PC-9 (cell line): ENCODE data around the gene NTNG2. TPM values are rescaled to one million over a fixed set of nuclear protein-coding genes. Genes with fewer than 3 reads are reported as not detected.
"Not testable (repeated sequence)": the region's sequence is repeated elsewhere in the genome, so short reads cannot be mapped to it uniquely, and the experiment has no call there.

Source experiments
- BruUV-seq: library from RNA; stranded (reverse); fragments of 400-500 nt; replicated peaks from 2 replicates; lab custom pipeline; 2021; lab: Mats Ljungman, UMichigan
- CTCF ChIA-PET: fragments of 300-600 bp; sonication (Branson Sonifier 250); formaldehyde crosslinking; loops from one replicate; lab custom pipeline; 2022; ENCODE audit warnings: antibody characterized with exemption; lab: Charles Lee
- POLR2A ChIA-PET: fragments of 300-600 bp; sonication (Branson Sonifier 250); formaldehyde crosslinking; loops from one replicate; lab custom pipeline; 2022; ENCODE audit warnings: antibody characterized with exemption; ENCODE audit not compliant: unreplicated experiment; lab: Charles Lee
- DNase-seq, 2 experiments: peaks; one replicate each; pipeline versions ENCODE4 v3.0.0 to v3.0.0-alpha.2; 2015 to 2022; ENCODE audit warnings: mixed read lengths in 1 of 2
- H2AFZ ChIP-seq: fragments of 200-600 bp; sonication (generic); 2 replicates; pipeline ENCODE4 v1.8.1; 2017; ENCODE audit warnings: antibody characterized with exemption
- H3F3A ChIP-seq: fragments of 200-600 bp; sonication (generic); 2 replicates; pipeline ENCODE4 v1.8.1; 2017; ENCODE audit warnings: antibody characterized with exemption, mild to moderate bottlenecking, low read depth; ENCODE audit not compliant: insufficient read depth
- H3K27ac ChIP-seq: fragments of 200-600 bp; sonication (generic); 2 replicates; pipeline ENCODE4 v1.6.1; 2016; ENCODE audit warnings: mixed run types
- H3K27me3 ChIP-seq: fragments of 200-600 bp; sonication (generic); 2 replicates; pipeline ENCODE4 v1.6.1; 2016; ENCODE audit warnings: low read depth, mixed run types; ENCODE audit not compliant: insufficient read depth
- H3K36me3 ChIP-seq: fragments of 200-600 bp; sonication (generic); 2 replicates; pipeline ENCODE4 v1.6.1; 2016; ENCODE audit warnings: low read depth, mixed run types
- H3K4me1 ChIP-seq: fragments of 200-600 bp; sonication (generic); replicated peaks from 2 replicates; pipeline ENCODE4 v1.6.1; 2016; ENCODE audit warnings: mixed run types; ENCODE audit not compliant: insufficient read depth
- H3K4me2 ChIP-seq: fragments of 200-600 bp; sonication (generic); 2 replicates; pipeline ENCODE4 v1.6.1; 2017; ENCODE audit warnings: mixed run types
- H3K4me3 ChIP-seq: fragments of 200-600 bp; sonication (generic); 2 replicates; pipeline ENCODE4 v1.6.1; 2016; ENCODE audit warnings: mixed run types
- H3K79me2 ChIP-seq: fragments of 200-600 bp; sonication (generic); 2 replicates; pipeline ENCODE4 v1.6.1; 2017; ENCODE audit warnings: low read depth, mixed run types
- H3K9me2 ChIP-seq: fragments of 200-600 bp; sonication (generic); 2 replicates; pipeline ENCODE4 v1.8.1; 2017; ENCODE audit warnings: mild to moderate bottlenecking; ENCODE audit not compliant: insufficient read depth
- H3K9me3 ChIP-seq: fragments of 200-600 bp; sonication (generic); 2 replicates; pipeline ENCODE4 v1.8.1; 2016; ENCODE audit warnings: low read depth; ENCODE audit not compliant: insufficient read depth
- H4K20me1 ChIP-seq: fragments of 200-600 bp; sonication (generic); 2 replicates; pipeline ENCODE4 v1.8.1; 2017; ENCODE audit not compliant: insufficient read depth
- EZH2 ChIP-seq: fragments of 200-600 bp; sonication (generic); IDR thresholded peaks from 2 replicates; pipeline ENCODE4 v1.8.0; 2017; ENCODE audit warnings: antibody characterized with exemption, low read depth
- intact Hi-C: fragments of 100-400 bp; cut with micrococcal nuclease; formaldehyde crosslinking; loops from one replicate; pipeline ENCODE4 v1.10.0; 2022; ENCODE audit not compliant: unreplicated experiment
- total RNA-seq: library from RNA; stranded (reverse); gene quantifications from 2 replicates; pipeline ENCODE4 v1.2.3, GENCODE V29; 2021
- TF ChIP-seq, protein P1 (sequence below): fragments of 200-600 bp; sonication (generic); conservative IDR thresholded peaks from 2 replicates; pipeline ENCODE4 v1.6.1; 2017; ENCODE audit warnings: mixed run types, antibody characterized with exemption, mild to moderate bottlenecking, moderate library complexity

Gene NTNG2
- total RNA-seq, 1 experiment from 2014 or later: not detected

DNA sequence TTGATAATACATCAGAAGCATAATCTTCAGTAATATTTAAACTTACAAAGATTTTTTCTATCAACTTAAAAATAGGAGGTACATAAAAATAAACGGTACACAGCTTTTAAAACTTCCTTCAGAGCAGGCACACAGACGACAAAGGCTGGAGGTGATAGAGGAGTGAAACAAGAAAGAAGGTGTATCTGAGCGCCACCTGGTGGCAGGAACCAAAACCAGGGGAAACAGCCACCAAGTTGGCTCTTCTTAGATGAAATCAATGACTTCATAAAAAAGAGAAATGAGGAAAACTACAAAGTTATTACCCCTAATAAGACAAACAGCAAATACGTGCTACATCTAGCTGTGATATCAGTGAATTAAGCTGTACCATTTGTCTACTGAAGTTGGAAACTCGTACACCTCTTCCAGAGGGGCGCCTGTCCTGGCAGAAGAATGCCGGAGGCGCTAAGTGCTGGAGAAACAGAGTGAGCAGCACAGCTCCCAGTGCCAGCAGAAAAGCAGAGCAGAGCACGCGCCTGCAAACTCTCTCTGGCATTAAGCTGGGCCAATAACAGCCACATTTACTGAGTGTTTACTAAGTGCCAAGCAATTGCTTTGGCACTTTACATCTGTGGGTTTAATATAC is 107.0 kb downstream of the NTNG2 start:
- no TSS peak for BruUV-seq
- ChIA-PET CTCF (interaction anchor here (0.7 to 0.9 kb wide), 2 partner anchors 10 to 16 kb away, joined by 3 to 4 read pairs; no protein-coding TSS in a partner anchor), POLR2A (no interaction called here)
- Histone ChIP-seq H3K9me3 (no peaks in the 10 kb centered on the region), H4K20me1 (no peaks in the 10 kb centered on the region), H3K9me2 (no peaks in the 10 kb centered on the region), H3K79me2 (no peaks in the 10 kb centered on the region), H3K4me2 (no peak overlapping the region), H3K27ac (peak overlapping the region; percentile 99), H3K4me3 (no peak overlapping the region), H2AFZ (no peak overlapping the region), H3K27me3 (no peaks in the 10 kb centered on the region), H3K36me3 (peaks cover 36% of the 10 kb centered on the region), H3F3A (peaks cover 37% of the 10 kb centered on the region), H3K4me1 (peaks cover 5% of the 10 kb centered on the region; the same call in 1 of the 2 replicates)
- TF ChIP-seq EZH2: no peak
- TF ChIP-seq, protein P1, sequence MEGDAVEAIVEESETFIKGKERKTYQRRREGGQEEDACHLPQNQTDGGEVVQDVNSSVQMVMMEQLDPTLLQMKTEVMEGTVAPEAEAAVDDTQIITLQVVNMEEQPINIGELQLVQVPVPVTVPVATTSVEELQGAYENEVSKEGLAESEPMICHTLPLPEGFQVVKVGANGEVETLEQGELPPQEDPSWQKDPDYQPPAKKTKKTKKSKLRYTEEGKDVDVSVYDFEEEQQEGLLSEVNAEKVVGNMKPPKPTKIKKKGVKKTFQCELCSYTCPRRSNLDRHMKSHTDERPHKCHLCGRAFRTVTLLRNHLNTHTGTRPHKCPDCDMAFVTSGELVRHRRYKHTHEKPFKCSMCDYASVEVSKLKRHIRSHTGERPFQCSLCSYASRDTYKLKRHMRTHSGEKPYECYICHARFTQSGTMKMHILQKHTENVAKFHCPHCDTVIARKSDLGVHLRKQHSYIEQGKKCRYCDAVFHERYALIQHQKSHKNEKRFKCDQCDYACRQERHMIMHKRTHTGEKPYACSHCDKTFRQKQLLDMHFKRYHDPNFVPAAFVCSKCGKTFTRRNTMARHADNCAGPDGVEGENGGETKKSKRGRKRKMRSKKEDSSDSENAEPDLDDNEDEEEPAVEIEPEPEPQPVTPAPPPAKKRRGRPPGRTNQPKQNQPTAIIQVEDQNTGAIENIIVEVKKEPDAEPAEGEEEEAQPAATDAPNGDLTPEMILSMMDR: peak; percentile 80
- peak; percentile 21 to 34 for DNase-seq
- intact Hi-C loops: no loop called here

DNA sequence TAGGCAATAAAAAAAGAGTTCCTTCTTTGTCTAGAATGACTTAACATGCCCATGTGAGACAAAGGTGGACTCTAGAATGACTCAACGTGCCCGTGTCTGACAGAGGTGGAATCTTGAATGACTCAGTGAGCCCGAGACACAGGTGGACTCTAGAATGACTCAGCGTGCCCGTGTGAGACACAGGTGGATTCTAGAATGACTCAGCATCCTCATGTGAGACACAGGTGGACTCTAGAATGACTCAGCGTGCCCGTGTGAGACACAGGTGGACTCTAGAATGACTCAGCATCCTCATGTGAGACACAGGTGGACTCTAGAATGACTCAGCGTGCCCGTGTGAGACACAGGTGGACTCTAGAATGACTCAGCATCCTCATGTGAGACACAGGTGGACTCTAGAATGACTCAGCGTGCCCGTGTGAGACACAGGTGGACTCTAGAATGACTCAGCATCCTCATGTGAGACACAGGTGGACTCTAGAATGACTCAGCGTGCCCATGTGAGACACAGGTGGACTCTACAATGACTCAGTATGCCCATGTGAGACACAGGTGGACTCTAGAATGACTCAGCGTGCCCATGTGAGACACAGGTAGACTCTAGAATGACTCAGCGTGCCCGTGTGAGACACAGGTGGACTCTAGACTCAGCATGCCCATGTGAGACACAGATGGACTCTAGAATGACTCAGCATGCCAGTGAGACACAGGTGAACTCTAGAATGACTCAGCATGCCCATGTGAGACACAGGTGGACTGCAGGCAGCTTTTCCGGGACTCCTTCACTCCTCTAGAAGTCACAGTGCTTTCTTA is 108.1 kb downstream of the NTNG2 start:
- BruUV-seq, intact Hi-C loops, H3K4me3 ChIP-seq, H3K4me1 ChIP-seq, POLR2A ChIA-PET, H3K9me2 ChIP-seq, H3K27me3 ChIP-seq, H3K9me3 ChIP-seq, H2AFZ ChIP-seq, H3K79me2 ChIP-seq, H4K20me1 ChIP-seq, H3K4me2 ChIP-seq: not testable (repeated sequence)
- Histone ChIP-seq H3F3A (peaks cover 37% of the 10 kb centered on the region), H3K36me3 (peaks cover 36% of the 10 kb centered on the region), H3K27ac (peak overlapping the region; percentile 99)
- peak; percentile 24 to 95 for DNase-seq
- CTCF ChIA-PET: interaction anchor here (0.6 kb wide), 3 partner anchors 335 to 1088 kb away, joined by 4 read pairs; no protein-coding TSS in a partner anchor

- Histone ChIP-seq H3K4me2 (no peak overlapping the region), H3K9me2 (no peaks in the 10 kb centered on the region), H3K9me3 (no peaks in the 10 kb centered on the region), H2AFZ (no peak overlapping the region), H3K4me1 (no peaks in the 10 kb centered on the region), H3K4me3 (no peak overlapping the region), H3K27ac (no peak overlapping the region), H3F3A (peaks cover 20% of the 10 kb centered on the region), H3K79me2 (no peaks in the 10 kb centered on the region), H3K27me3 (no peaks in the 10 kb centered on the region), H4K20me1 (no peaks in the 10 kb centered on the region), H3K36me3 (peaks cover 44% of the 10 kb centered on the region)
- no TSS peak for BruUV-seq
- CTCF ChIA-PET: interaction anchor here (0.6 kb wide), 1 partner anchor 87 kb away, joined by 7 read pairs; no protein-coding TSS in a partner anchor
- TF ChIP-seq EZH2: no peak
- TF ChIP-seq, protein P1: no peak
- DNase-seq: no peak
- intact Hi-C loops: no loop called here
- POLR2A ChIA-PET: no interaction called here
Observed at GRCh38 chr9:132274861-132275260, 113.0 kb downstream of the NTNG2 start.
